ENCODE measurements around the gene WDPCP. TPM values are rescaled to one million over a fixed set of nuclear protein-coding genes. Genes with fewer than 3 reads are reported as not detected.

Gene WDPCP
- polyA plus RNA-seq, 2 of the 4 experiments (the other 2 are of a cell fraction): 3.0 to 7.6 TPM

- ATAC-seq: no peak
- no peak for TF ChIP-seq CHD2 (IDR thresholded peaks at IDR 0.05; ENCODE audit: low read length, partially characterized antibody)
- TF ChIP-seq ELK1 (IDR thresholded peaks at IDR 0.05; ENCODE audit: low read depth, low read length): no peak
- no peak for TF ChIP-seq SMC3 (IDR thresholded peaks at IDR 0.05)
- no peak for TF ChIP-seq REST (IDR thresholded peaks at IDR 0.05)
- TF ChIP-seq NFE2L2 (conservative IDR thresholded peaks at IDR 0.05; ENCODE audit: low read length): no peak
- TF ChIP-seq HOXA7 (CRISPR knock-in tag; IDR thresholded peaks at IDR 0.05): no peak
- TF ChIP-seq MAX (IDR thresholded peaks at IDR 0.05): no peak
- DNase-seq (ENCODE audit: low read depth in 1 of 2, low spot score in 1 of 2): no peak
- no peak overlapping the region for H3K4me3 ChIP-seq
- H3K4me1 ChIP-seq: no peaks in the 10 kb centered on the region
- 37% methylated on average over 1 of the region's 1 CpG for WGBS (ENCODE audit: missing lambda C conversion rate)
- ChIA-PET POLR2A (no interaction called here), CTCF (no interaction called here)
- H3K9me3 ChIP-seq: peaks cover 33% of the 10 kb centered on the region
- H3K4me2 ChIP-seq: no peak overlapping the region
- no peak for FAIRE-seq
- H3K27ac ChIP-seq: no peak overlapping the region
Measured at GRCh38 chr2:63104482-63104881, 483.8 kb downstream of the WDPCP start.

GRCh38 chr2:63101954-63102353 is 486.3 kb downstream of the WDPCP start:
- 6% methylated on average over 2 of the region's 2 CpGs for WGBS (ENCODE audit: missing lambda C conversion rate)
- Histone ChIP-seq H3K4me2 (no peak overlapping the region), H3K4me3 (no peak overlapping the region), H3K4me1 (no peaks in the 10 kb centered on the region), H3K27ac (no peak overlapping the region), H3K9me3 (peaks cover 33% of the 10 kb centered on the region)
- ChIA-PET CTCF (no interaction called here), POLR2A (no interaction called here)
- FAIRE-seq (no peak), DNase-seq (ENCODE audit: low read depth in 1 of 2, low spot score in 1 of 2) (no peak), ATAC-seq (no peak)
- no peak for TF ChIP-seq ZC3H11A (IDR thresholded peaks at IDR 0.05)
- no peak for TF ChIP-seq TFCP2L1 (CRISPR knock-in tag; IDR thresholded peaks at IDR 0.05)
- no peak for TF ChIP-seq CTCF (IDR thresholded peaks at IDR 0.05)
- no peak for TF ChIP-seq PHF8 (IDR thresholded peaks at IDR 0.05; ENCODE audit: borderline replicate concordance, low read depth)
- TF ChIP-seq EHMT2 (IDR thresholded peaks at IDR 0.05; ENCODE audit: low read depth): no peak
- TF ChIP-seq FOXS1 (CRISPR knock-in tag; IDR thresholded peaks at IDR 0.05): no peak
- no peak for TF ChIP-seq REST (IDR thresholded peaks at IDR 0.05)
- TF ChIP-seq CEBPB (IDR thresholded peaks at IDR 0.05): no peak
- no peak for TF ChIP-seq KDM1A (IDR thresholded peaks at IDR 0.05; ENCODE audit: low read depth)
- no peak for TF ChIP-seq HEYL (CRISPR knock-in tag; IDR thresholded peaks at IDR 0.05)
- TF ChIP-seq MAFK (IDR thresholded peaks at IDR 0.05; ENCODE audit: partially characterized antibody): no peak
- no peak for TF ChIP-seq POLR2AphosphoS2 (conservative IDR thresholded peaks at IDR 0.05; ENCODE audit: low read length)
- no peak for TF ChIP-seq FOSB (CRISPR knock-in tag; IDR thresholded peaks at IDR 0.05)

Measured in A549 (cell line).